Heart left ventricle (tissue), 13 donors: ENCODE data around the gene DHX38.

ENCODE experiments used
- POLR2A ChIP-seq, 2 donors: fragments of 450-650 bp; IDR thresholded peaks; one replicate each; pipeline ENCODE4 v1.6.1; 2017; ENCODE audit warnings: antibody characterized with exemption in 2 of 2, mild to moderate bottlenecking in 2 of 2, moderate library complexity in 2 of 2
- TF ChIP-seq, protein P1 (sequence below), 12 donors: fragments of 200-600 bp; sonication (generic) in 4 of 12; IDR thresholded peaks; one replicate each; pipeline versions ENCODE4 v1.5.0 to v1.8.0; 2018 to 2022; ENCODE audit warnings: antibody characterized with exemption in 12 of 12, mild to moderate bottlenecking in 5 of 12
- donor health status: ischemic (EF 13 %, LVEDD 7.1; RV severe dilation, severe dysfunction).
- donor health status: DM: no; HTN: yes; CAD: no.
- donor health status: DM: no; HTN: no; CAD: no.
- donor health status: ischemic (EF 25% LVEDD 6.9; RV normal size, moderate dysfunction).
- donor health status: ischemic (EF 25% LVEDD 5.7; RV mildly dilated, moderate dysfunction).
- donor health status: ischemic (EF 35%, LVEDD 5.7; RV mildly dilated, moderate dysfunction).
- donor health status: nonischemic (EF 11% LVEDD 7.7; RV severe dilation, severe dysfunction).
- donor health status: DM: yes; HTN: yes; CAD: no.
- donor health status: PGD.
- donor health status: ischemic (EF 29% LVEDD 5.4; RV normal size, mild dysfunction).
- donor health status: nonischemic (EF 23%, LVEDD 6.1; RV moderate dilation, normal function).

DNA sequence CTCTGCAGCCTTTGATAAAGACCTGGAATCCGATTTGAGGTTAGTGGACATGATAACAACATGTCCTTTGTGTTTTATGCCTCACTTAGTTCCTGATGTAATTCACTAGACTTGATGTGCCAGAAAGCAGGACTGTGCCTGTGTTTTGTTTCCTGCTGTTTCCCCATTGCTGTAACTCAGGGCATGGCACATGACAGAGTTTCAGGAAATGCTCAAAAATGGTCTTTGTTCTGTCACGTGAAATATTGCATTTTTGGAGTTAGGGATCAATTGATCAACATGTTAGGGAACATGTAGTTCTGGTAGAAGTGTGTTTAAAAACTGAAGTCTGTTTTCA lies 32.8 kb downstream of the DHX38 start:
- TF ChIP-seq, protein P1, sequence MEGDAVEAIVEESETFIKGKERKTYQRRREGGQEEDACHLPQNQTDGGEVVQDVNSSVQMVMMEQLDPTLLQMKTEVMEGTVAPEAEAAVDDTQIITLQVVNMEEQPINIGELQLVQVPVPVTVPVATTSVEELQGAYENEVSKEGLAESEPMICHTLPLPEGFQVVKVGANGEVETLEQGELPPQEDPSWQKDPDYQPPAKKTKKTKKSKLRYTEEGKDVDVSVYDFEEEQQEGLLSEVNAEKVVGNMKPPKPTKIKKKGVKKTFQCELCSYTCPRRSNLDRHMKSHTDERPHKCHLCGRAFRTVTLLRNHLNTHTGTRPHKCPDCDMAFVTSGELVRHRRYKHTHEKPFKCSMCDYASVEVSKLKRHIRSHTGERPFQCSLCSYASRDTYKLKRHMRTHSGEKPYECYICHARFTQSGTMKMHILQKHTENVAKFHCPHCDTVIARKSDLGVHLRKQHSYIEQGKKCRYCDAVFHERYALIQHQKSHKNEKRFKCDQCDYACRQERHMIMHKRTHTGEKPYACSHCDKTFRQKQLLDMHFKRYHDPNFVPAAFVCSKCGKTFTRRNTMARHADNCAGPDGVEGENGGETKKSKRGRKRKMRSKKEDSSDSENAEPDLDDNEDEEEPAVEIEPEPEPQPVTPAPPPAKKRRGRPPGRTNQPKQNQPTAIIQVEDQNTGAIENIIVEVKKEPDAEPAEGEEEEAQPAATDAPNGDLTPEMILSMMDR (IDR thresholded peaks at IDR 0.05) = no peak
- TF ChIP-seq POLR2A (IDR thresholded peaks at IDR 0.05) = no peak
